Choroid plexus epithelial cell (primary cell): ENCODE data around the gene IL17RE.
"Not testable (repeated sequence)": the region's sequence is repeated elsewhere in the genome, so short reads cannot be mapped to it uniquely, and the experiment has no call there.

ENCODE experiments used
- DNase-seq: peaks from one replicate; pipeline ENCODE4 v3.0.0-alpha.2; 2010; ENCODE audit warnings: low read depth
- H3K4me3 ChIP-seq: 2 replicates; pipeline ENCODE4 v1.5.1; 2011; ENCODE audit warnings: low read depth, mild to moderate bottlenecking, control low read depth, low read length, moderate library complexity
- CTCF ChIP-seq: conservative IDR thresholded peaks from 2 replicates; pipeline ENCODE4 v1.5.1; 2011; ENCODE audit warnings: low read depth, mild to moderate bottlenecking, control low read depth, inconsistent platforms, low read length, moderate library complexity

Gene IL17RE

GRCh38 chr3:9875448-9875847, 27.2 kb upstream of the IL17RE start:
- no peak for DNase-seq
- no peak overlapping the region for H3K4me3 ChIP-seq
- TF ChIP-seq CTCF = no peak

- not testable (repeated sequence) for DNase-seq
These were observed 26.4 kb upstream of the IL17RE start for GRCh38 chr3:9876255-9876654.

DNA sequence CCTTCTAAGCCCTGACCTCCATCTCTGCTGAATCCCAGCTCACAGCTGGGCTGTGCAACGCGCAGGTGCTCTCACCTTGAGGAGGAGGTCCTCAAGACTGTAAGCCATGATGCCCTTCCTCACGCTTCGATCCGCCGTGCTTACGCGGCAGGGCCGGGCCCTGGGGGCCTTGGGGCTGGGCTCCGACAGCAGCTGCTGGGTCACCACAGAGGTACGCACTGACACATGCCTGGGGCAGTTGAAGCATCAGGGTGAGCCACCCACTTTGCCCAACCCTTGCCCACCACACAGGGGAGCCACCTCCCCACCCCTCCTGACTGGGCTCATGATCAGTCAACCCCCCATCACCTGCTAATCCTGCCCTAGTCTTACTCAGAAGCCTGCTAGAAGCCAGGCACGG, 25.7 kb upstream of the IL17RE start:
- no peak for TF ChIP-seq CTCF

More at GRCh38 chr3:9876255-9876654, 26.4 kb upstream of the IL17RE start:
- not testable (repeated sequence) for H3K4me3 ChIP-seq

DNA sequence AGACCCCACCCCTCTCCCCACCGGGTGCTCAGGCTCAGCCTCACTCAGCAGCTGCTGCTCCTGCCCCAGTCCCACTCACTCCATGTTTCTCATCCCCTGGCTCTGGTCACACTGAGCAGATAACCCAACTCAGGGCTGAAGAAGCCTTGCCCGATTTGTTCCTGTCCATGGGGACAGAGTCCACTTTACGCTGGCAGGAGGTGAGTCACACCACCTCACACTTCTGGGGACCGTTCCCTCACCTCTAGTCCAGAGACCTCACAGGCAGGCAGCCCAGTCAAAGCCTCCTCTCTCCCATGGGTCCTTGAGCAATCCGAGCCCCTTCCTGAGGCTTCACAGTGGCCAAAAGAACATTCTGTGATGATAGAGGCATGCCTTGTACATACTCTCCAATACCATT, 23.9 kb upstream of the IL17RE start:
- TF ChIP-seq CTCF = no peak
- H3K4me3 ChIP-seq = no peak overlapping the region
- peak; percentile 54 for DNase-seq

More for the DNA sequence above, 25.7 kb upstream of the IL17RE start:
- DNase-seq = no peak
- H3K4me3 ChIP-seq = no peak overlapping the region

DNA sequence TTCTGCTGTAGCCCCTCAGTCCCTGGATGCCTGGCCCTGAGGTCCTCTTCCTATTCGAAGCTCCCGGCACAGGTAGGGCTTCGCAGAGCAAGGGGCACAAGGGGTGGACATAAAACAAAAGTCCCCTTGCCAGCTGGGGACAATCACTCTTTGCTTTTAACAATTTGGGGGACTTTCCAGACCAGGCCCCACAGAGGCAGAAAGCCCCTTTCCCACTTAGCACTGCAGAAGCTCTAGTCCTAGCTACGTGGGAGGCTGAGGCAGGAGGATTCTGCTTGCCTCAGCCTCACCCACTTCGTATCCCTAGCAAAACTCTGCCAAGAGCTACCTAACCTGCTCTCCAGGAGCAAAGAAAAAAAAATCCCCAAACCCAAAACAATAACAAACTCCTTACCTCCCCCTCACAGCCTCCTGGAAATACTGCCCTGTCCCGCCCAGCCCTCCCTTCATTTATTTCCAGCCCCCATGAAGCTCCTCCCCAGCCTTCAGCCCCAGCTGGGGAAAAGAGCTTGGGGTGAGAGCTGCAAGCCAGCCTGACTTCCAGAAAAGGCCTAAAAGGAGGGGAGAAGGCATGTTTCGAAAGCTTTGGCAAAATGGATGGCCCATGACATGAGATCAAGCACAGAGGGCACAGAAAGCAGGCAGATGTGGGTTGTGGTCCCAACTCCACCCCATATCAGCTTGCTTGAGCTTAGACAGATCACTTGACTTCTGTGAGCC, 22.7 kb upstream of the IL17RE start, which contains the start of gene CIDEC:
Gene CIDEC, minus strand, starts transcription at position 424 of the 720 bp plus-strand sequence. CDS start 1,767 bp downstream, outside the sequence.
- no peak for TF ChIP-seq CTCF
- DNase-seq = no peak
- no peak within 1 kb of the TSS for H3K4me3 ChIP-seq

DNA sequence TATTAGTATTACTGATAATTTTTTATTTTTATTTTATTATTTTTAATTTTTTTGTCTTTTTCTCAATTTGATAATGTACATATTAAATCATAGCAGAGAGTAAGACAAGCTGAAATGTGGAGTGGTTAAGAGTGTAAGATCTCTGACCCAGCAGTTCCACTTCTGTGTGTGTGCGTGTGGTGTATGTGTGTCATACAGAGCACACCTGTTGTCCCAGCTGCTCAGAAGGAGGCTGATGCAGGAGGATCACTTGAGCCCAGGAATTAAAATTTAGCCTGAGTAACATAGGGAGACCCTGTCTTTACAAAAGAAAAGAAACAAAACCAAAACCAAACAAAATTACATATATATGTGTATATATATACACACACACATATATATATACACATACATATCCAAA, 21.2 kb upstream of the IL17RE start:
- no peak overlapping the region for H3K4me3 ChIP-seq
- TF ChIP-seq CTCF = no peak
- DNase-seq = no peak

GRCh38 chr3:9883706-9884554, 18.7 kb upstream of the IL17RE start:
- H3K4me3 ChIP-seq = no peak overlapping the region
- peak; percentile 71 for DNase-seq
- no peak for TF ChIP-seq CTCF
